Activated CD8-positive, alpha-beta memory T cell treated with anti-CD3 and anti-CD28 coated beads for 36 hours (primary cell): Measurements from ENCODE around the gene CLIC3. TPM values are rescaled to one million over a fixed set of nuclear protein-coding genes. Genes with fewer than 3 reads are reported as not detected.

Experiments
- CTCF ChIA-PET: fragments of 350-600 bp; sonication (Branson Sonifier 250); formaldehyde crosslinking; loops from one replicate; lab custom pipeline; 2021; ENCODE audit warnings: antibody characterized with exemption; lab: Charles Lee
- POLR2A ChIA-PET: fragments of 350-600 bp; sonication (Branson Sonifier 250); formaldehyde crosslinking; loops from one replicate; lab custom pipeline; 2021; ENCODE audit warnings: antibody characterized with exemption; lab: Charles Lee
- total RNA-seq, 2 experiments: library from RNA; stranded (reverse); gene quantifications; one replicate each; pipeline ENCODE4 v1.2.3, GENCODE V29; 2021

The CLIC3 gene, protein sequence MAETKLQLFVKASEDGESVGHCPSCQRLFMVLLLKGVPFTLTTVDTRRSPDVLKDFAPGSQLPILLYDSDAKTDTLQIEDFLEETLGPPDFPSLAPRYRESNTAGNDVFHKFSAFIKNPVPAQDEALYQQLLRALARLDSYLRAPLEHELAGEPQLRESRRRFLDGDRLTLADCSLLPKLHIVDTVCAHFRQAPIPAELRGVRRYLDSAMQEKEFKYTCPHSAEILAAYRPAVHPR
- total RNA-seq: not detected

GRCh38 chr9:136996361-136997292 lies at the start of gene CLIC3:
CLIC3 (minus strand) TSS chr9:136996568; CDS start chr9:136996543, 25 bp downstream.
- CTCF ChIA-PET: interaction anchor here (0.7 to 2.3 kb wide), 7 partner anchors 21 to 209 kb away, joined by 3 to 13 read pairs (median 3); partner anchors contain the start of gene ABCA2
- POLR2A ChIA-PET: interaction anchor here (1.5 kb wide), 1 partner anchor 48 kb away, joined by 4 read pairs; no protein-coding TSS in a partner anchor

- ChIA-PET CTCF (interaction anchor here (0.8 to 4.8 kb wide), 15 partner anchors 9 to 256 kb away, joined by 3 to 120 read pairs (median 4); partner anchors contain the start of genes ABCA2, FUT7 and SAPCD2), POLR2A (interaction anchor here (0.6 to 1.2 kb wide), 2 partner anchors 11 to 246 kb away, joined by 3 to 6 read pairs; no protein-coding TSS in a partner anchor)
Measured at GRCh38 chr9:137045294-137046087, 49.1 kb upstream of the CLIC3 start.

DNA sequence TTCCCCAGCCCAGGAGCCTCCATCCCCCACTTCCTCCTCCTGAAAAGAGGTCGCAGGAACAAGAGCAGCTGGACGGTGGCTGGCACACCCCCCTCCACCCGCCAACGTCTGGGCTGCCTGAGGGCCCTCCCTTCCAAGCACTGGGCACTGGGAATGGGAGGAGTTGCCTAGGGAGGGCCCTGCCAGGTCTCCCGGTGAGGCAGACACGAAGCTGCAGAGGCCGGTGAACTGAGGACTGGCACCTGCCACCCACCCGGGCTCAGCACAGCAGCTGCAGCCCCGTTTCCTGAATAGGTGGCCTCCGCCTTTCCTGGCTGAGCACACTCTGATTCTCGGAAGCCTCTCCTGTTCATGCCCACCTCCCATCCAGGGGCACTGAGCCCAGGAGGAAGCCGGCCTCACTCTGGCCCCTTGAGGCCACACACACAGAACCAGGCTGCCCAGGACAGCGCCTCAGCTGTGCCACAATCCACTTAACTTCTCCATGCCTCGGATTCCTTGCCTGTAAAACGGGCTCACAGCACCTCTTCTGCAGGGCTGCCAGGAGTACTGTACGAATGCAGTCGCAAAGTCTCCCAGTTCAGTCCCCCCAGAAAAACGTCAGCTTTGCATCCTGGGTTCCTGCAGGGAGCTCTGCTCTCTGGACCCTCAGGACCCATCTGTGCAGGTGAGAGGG lies 48.3 kb upstream of the CLIC3 start:
- CTCF ChIA-PET: interaction anchor here (0.8 to 2.4 kb wide), 11 partner anchors 10 to 192 kb away, joined by 3 to 17 read pairs (median 4); partner anchors contain the start of genes FUT7 and RNF224
- POLR2A ChIA-PET: interaction anchor here (0.7 to 1.2 kb wide), 2 partner anchors 10 to 23 kb away, joined by 6 to 10 read pairs; no protein-coding TSS in a partner anchor

GRCh38 chr9:137044037-137044436 lies 47.7 kb upstream of the CLIC3 start:
- ChIA-PET POLR2A (interaction anchor here (1.2 kb wide), 1 partner anchor 9 kb away, joined by 6 read pairs; no protein-coding TSS in a partner anchor), CTCF (interaction anchor here (1.0 to 2.4 kb wide), 8 partner anchors 9 to 183 kb away, joined by 3 to 17 read pairs (median 5); partner anchors contain the start of gene RNF224)

DNA sequence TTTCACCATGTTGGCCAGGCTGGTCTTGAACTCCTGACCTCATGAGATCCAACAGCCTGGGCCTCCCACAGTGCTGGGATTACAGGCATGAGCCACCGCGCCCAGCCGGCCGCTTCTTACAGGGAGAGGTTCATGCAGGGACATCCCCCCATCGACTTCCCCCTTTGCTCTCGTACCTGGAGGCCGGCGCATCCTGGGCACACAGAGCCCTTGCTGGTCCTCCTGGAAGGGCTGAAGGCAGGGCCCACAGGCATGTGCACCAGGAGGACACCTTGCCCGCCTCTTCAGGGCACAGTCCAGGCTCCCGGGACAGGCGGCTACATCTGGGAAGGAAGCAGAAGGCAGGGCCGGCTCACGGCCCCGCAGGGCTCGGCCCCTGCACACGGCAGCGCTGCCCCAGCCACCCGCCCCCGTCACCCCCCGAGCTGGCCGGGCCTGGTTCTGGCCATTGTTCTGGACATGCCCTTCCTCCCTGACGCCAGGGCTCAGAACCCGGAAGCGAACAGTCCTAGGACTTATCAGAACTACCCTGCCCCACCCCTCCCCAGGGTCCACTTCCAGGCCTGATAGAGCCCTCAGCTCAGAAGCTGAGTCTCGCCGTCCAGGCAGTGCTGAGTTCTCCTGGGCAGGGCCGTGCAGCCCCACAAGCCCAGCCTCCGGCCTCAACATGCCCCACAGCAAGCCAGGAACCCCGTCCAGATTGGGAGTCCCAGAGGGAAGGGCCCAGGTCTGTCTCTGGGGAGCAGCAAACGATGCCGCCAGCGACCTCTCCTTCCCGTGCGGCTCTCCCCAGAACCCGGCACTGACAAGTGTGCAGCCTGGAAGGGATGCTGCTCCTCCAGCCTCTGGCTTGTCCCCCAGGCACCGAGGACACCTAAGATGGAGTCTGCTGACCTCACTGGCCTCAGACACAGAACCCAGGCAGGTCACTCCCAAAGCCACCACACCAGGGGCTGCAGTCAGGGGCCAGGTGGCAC lies 46.7 kb upstream of the CLIC3 start:
- ChIA-PET POLR2A (interaction anchor here (0.7 kb wide), 1 partner anchor 50 kb away, joined by 9 read pairs; no protein-coding TSS in a partner anchor), CTCF (interaction anchor here (0.7 to 2.4 kb wide), 5 partner anchors 8 to 21 kb away, joined by 3 to 17 read pairs (median 8); no protein-coding TSS in a partner anchor)

- CTCF ChIA-PET: no interaction called here
- POLR2A ChIA-PET: no interaction called here
Measured at GRCh38 chr9:137041124-137041523, 44.8 kb upstream of the CLIC3 start.

GRCh38 chr9:137040568-137040967 lies 44.2 kb upstream of the CLIC3 start:
- ChIA-PET POLR2A (no interaction called here), CTCF (interaction anchor here (1.0 to 7.5 kb wide), 2 partner anchors 7 to 34 kb away, joined by 3 to 43 read pairs; partner anchors contain the start of gene NPDC1)

DNA sequence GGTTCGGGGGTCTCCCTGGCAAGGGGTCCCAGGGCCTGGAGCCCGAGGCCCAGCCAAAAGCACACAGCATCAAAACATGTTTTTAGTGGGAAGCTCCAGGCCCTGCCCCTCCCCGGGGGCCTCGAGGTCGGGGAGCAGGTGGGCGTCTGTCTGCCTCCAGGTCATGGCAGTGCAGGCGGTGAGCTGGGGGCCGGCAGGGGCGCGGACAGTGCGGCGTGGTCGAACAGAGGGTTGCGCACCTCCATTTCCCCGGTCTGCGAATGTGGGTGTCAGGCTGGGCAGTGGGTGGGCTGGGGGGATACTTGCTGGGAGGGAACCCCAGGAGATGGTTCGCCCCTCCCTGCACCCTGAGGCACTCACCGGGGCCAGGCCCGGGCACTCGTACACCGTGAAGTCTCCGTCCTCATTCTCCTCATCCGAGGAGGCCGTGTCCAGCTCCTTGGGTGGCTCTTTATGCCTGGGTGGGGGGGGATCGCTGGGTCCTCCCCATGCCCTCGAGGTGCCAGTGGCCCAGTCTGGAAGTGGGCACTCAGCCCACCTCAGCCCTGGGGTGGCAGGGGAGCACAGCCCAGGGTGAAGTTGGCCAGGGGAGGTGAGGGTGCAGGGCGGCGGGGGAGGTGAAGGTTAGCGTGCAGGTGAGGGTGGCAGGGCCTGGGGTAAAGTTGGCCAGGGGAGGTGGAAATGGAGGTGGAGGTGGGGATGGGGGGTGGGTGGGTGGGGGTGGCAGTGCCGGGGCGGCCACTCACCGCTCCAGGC lies 43.4 kb upstream of the CLIC3 start:
- ChIA-PET CTCF (interaction anchor here (1.0 to 7.5 kb wide), 4 partner anchors 8 to 35 kb away, joined by 3 to 43 read pairs (median 7); partner anchors contain the start of gene NPDC1), POLR2A (interaction anchor here (0.8 kb wide), 1 partner anchor 9 kb away, joined by 3 read pairs; no protein-coding TSS in a partner anchor)

- CTCF ChIA-PET: interaction anchor here (1.0 to 7.5 kb wide), 4 partner anchors 9 to 28 kb away, joined by 3 to 43 read pairs (median 7); partner anchors contain the start of gene NPDC1
- POLR2A ChIA-PET: no interaction called here
Measured at GRCh38 chr9:137038916-137039315, 42.5 kb upstream of the CLIC3 start.

GRCh38 chr9:137037483-137037882 lies 41.1 kb upstream of the CLIC3 start:
- POLR2A ChIA-PET: interaction anchor here (0.7 kb wide), 1 partner anchor 279 kb away, joined by 3 read pairs; no protein-coding TSS in a partner anchor
- CTCF ChIA-PET: interaction anchor here (1.3 to 7.5 kb wide), 3 partner anchors 9 to 92 kb away, joined by 4 to 46 read pairs (median 43); partner anchors contain the start of genes ABCA2, C8G, FBXW5 and NPDC1

DNA sequence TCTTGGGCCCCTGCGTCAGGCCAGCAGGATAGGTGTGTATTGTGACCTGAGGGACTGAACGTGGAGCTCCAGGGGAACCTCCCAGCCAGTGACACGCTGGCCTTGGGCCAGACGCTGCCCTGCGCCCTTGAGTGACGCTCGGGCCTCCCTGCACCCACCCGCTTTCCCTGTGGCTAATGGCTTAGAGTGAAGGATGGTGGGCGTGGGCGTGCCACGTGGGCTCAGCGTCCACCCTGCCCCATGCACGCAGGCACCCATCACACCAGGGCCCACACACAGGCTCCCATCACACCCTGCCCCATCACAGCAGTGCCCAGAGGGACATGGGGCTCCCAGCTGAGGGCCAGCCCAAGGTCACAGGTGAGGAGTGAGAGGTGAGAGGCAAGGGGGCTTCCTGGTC lies 40.7 kb upstream of the CLIC3 start:
- ChIA-PET POLR2A (no interaction called here), CTCF (interaction anchor here (1.3 to 7.5 kb wide), 3 partner anchors 8 to 91 kb away, joined by 4 to 46 read pairs (median 43); partner anchors contain the start of genes ABCA2, C8G, FBXW5 and NPDC1)

GRCh38 chr9:137035937-137036336 lies 39.6 kb upstream of the CLIC3 start:
- ChIA-PET CTCF (interaction anchor here (0.6 to 7.5 kb wide), 28 partner anchors 8 to 249 kb away, joined by 3 to 46 read pairs (median 10); partner anchors contain the start of genes AJM1, C8G, CLIC3 and ENTPD2), POLR2A (no interaction called here)

GRCh38 chr9:137035507-137035834 lies 39.1 kb upstream of the CLIC3 start:
- ChIA-PET POLR2A (interaction anchor here (0.7 to 1.5 kb wide), 9 partner anchors 9 to 227 kb away, joined by 3 to 8 read pairs (median 5); partner anchors contain the start of genes AJM1, NPDC1 and SAPCD2), CTCF (interaction anchor here (0.6 to 7.5 kb wide), 45 partner anchors 9 to 440 kb away, joined by 3 to 46 read pairs (median 4); partner anchors contain the start of genes AJM1, C8G, CLIC3 and ENTPD2)

DNA sequence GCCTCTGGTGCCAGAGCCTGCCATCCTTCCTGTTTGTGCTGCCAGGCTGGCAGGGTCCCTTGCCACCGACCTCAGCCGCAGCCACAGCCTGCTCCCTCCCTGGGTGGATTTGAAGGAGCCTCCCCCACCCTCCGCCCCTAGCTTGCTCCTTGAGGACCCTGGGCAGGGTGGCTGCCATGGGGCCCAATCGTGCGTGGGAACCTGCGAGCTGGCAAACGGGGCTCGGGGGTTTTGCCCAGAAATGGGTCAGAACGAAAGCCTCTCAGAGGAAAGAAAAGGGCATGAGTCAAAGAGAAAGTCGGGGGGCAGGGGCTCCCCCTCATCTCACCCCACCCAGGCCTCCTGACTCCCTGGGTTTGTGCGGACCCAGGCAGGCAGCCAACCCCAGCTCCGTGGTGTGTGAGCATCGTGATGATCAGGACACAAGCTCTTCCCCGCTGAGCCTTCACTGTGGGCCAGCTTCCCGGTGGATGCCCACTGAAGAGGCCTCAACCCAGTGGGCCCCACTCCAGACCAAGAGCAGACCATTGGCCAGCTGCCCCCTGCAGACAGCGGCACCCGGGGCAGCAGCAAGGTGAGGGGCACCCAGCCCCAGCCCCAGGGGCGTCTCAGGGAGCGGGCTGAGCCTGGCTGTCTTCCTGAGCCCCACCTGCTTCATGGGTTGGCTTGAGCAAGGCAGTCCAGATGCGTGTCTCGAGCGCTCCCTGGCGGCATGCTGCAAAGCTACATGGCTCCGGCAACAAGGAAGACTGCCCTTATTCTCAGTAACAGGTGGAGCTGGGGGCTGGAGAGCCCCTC lies 38.5 kb upstream of the CLIC3 start:
- CTCF ChIA-PET: interaction anchor here (0.5 to 7.5 kb wide), 53 partner anchors 9 to 440 kb away, joined by 3 to 46 read pairs (median 4); partner anchors contain the start of genes AJM1, ANAPC2, C8G and CLIC3
- POLR2A ChIA-PET: interaction anchor here (0.5 to 1.5 kb wide), 12 partner anchors 10 to 542 kb away, joined by 3 to 8 read pairs (median 4); partner anchors contain the start of genes AJM1, NPDC1 and SAPCD2
